GM18858 (cell line): ENCODE results near the gene QRICH1.
"Not testable (repeated sequence)": the region's sequence is repeated elsewhere in the genome, so short reads cannot be mapped to it uniquely, and the experiment has no call there.

Experiments used
- ATAC-seq: cut with Tn5 transposase; IDR thresholded peaks from one replicate; pipeline ENCODE4 v1.9.1; 2021; ENCODE audit not compliant: unreplicated experiment

Gene QRICH1

DNA sequence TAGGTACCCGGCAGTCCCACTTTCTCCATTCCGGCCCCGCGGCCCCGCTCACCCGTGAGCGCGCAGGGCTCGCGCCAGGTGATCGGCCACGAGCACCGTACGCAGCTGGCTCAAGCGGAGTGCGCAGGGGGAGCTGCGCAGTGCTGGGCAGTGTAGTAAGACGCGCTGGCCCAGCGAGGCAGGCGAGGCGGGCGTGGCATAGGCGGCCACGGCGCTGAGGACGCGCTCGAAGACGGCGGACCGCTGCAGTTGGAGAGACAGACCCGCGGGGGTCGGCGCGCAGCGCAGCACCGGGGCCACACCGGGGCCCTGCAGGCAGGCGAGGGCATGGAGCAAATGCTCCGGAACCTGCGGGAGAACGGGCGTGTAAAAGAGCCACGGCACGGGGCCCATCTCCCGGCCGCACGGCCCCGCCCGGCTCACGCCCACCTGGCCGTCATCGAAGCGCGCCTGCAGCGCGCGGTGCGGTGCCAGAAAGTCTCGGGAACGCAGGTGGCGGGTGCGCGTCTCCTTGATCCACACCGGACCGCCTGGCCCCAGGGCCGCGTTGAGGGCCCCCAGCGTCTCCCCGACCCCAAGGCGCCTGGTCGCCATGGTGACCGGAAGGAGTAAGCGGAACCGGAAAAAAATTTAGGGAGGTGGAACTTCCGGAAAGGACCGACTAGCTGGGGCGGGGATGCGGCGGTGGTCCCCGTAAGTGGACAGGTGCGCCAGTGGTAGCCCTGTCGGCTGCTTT lies 75.7 kb downstream of the QRICH1 start, which contains the start of gene DALRD3:
TSS of gene DALRD3 (minus strand) at position 610 of the 736 bp plus-strand sequence. CDS start at position 594, 16 bp downstream.
- ATAC-seq = no peak

- ATAC-seq = no peak
Observed at GRCh38 chr3:49017229-49017970, 76.5 kb downstream of the QRICH1 start.

DNA sequence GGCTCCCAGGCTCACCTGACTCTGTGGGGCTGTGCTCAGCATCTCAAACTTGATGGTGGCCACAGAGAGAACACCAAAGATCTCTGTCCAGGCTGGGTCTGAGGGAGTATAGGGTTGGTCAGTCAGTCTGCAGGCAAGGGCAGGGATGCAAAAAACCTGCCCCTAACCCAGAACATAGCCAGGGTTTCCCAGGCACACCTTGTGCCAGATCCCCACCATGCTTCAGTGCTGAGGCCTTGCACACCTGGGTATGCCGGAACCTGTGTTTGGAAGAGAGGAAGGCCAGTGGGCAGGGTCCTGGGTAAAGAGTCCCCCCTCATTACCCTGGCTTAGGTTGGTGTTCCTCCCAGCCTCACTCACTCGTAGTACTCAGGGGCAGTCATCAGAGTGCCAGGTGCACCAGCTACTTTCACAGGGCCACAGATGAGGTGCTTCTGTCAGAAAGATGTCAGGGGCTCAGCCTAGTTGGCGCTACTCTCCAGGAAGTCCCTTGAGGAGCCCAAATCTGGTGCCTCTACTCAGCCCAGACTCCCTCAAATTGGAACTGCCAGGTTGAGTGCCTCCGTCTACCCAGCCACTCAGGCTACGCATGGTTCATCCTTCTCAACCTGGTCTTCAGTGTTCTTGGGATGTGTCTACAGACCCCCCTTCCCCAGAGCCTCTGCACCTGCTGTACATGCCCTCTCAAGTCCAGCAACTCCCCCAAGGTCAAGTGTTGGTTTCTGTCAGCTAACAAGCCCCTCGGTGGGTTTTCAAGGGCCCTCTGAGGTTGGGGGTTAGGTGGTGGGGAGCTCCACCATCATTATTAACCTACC lies 77.2 kb downstream of the QRICH1 start:
- ATAC-seq = no peak

DNA sequence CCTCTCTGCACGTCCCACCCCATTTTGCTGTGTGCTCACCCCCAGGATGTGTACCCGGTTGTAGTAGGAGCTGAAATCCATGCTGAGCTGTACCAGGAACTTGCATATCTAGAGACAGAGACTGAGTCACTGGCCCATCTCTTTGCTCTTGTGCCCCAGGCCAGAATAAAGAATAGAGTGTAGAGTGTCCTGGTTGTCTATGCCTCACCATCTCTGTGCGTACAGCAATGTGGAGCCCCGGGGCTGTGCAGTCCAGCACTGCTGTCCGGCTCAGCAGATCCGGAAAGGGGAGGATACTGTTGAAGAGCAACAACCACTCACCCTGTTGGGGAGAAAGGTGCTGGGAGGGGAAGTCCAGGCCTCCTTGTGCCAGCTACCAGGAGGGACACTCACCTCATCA lies 78.1 kb downstream of the QRICH1 start:
- no peak for ATAC-seq

- no peak for ATAC-seq
Observed at GRCh38 chr3:49015072-49015471, 78.8 kb downstream of the QRICH1 start.

DNA sequence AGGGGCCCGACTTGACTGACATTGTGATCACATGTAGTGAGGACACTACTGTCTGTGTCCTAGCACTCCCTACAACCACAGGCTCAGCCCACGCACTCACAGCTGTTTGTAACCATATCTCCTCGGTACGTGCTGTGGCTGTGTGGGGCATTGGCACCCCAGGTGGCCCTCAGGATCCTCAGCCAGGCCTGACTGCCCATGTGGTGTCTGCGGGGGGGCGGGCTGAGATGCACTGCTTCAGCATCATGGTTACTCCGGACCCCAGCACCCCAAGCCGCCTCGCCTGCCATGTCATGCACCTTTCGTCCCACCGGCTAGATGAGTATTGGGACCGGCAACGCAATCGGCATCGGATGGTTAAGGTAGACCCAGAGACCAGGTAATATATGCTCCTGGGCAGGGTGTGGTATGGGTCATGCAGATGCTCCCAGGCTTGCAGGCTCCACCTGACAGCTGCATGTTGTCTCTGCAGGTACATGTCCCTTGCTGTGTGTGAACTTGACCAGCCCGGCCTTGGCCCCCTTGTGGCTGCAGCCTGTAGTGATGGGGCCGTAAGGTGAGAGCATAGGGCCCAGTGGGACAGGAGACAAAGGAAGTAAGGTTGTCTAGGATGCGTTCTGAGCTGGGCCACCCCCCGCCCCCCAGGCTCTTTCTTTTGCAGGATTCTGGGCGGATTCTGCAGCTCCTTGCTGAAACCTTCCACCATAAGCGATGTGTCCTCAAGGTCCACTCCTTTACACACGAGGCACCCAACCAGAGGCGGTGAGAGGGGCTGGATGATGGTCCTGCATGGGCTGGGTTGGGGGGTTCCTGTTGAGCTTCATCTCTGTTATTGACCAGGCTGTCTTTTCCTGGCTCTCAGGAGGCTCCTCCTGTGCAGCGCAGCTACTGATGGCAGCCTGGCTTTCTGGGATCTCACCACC lies 79.9 kb downstream of the QRICH1 start:
- no peak for ATAC-seq

DNA sequence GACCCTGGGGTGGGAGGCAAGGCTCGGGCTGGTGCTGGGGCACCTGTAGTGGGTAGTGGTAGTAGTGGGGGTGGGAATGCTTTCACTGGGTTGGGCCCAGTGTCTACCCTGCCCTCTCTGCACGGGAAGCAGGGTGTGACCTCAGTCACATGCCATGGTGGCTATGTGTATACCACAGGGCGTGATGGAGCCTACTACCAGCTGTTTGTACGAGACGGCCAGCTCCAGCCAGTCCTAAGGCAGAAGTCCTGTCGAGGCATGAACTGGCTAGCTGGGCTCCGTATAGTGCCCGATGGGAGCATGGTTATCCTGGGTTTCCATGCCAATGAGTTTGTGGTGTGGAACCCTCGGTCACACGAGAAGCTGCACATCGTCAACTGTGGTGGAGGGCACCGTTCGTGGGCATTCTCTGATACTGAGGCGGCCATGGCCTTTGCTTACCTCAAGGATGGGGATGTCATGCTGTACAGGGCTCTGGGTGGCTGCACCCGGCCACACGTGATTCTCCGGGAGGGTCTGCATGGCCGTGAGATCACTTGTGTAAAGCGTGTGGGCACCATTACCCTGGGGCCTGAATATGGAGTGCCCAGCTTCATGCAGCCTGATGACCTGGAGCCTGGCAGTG lies 80.6 kb downstream of the QRICH1 start:
- no peak for ATAC-seq

GRCh38 chr3:49012441-49013017 lies 81.3 kb downstream of the QRICH1 start:
- ATAC-seq = no peak

- no peak for ATAC-seq
Observed at GRCh38 chr3:49009396-49009795, 84.5 kb downstream of the QRICH1 start.

GRCh38 chr3:49008627-49009026 lies 85.2 kb downstream of the QRICH1 start:
- ATAC-seq = not testable (repeated sequence)

- ATAC-seq = peak; percentile 12
Observed at GRCh38 chr3:49007771-49008528, 85.9 kb downstream of the QRICH1 start.

- ATAC-seq = peak; percentile 71
Observed at GRCh38 chr3:49007068-49007770, 86.7 kb downstream of the QRICH1 start, which contains the start of gene WDR6. WDR6 (plus strand) TSS chr3:49007391; CDS start chr3:49007432, 41 bp downstream.

DNA sequence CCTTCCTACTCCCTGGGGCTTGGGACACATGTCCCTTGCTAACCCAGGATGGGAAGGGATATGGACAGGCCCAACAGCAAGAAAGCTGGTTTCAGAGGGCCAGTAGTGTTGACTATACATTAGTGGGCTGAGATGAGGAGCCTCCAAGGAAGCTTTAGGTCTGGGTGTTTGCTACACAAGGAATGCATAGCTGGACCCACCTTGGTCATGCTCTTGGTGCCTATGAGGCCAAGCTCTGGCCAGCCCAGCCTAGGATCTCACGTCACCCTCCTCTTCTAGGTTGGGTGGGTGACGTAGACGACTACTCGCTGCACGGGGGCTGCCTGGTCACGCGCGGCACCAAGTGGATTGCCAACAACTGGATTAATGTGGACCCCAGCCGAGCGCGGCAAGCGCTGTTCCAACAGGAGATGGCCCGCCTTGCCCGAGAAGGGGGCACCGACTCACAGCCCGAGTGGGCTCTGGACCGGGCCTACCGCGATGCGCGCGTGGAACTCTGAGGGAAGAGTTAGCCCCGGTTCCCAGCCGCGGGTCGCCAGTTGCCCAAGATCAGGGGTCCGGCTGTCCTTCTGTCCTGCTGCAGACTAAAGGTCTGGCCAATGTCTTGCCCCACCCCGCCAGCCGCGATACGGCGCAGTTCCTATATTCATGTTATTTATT lies 87.3 kb downstream of the QRICH1 start:
- no peak for ATAC-seq

GRCh38 chr3:49005998-49006397 lies 87.9 kb downstream of the QRICH1 start:
- ATAC-seq = no peak

GRCh38 chr3:49005303-49005680 lies 88.6 kb downstream of the QRICH1 start:
- no peak for ATAC-seq

- ATAC-seq = no peak
Observed at GRCh38 chr3:49004352-49005302, 89.2 kb downstream of the QRICH1 start.

DNA sequence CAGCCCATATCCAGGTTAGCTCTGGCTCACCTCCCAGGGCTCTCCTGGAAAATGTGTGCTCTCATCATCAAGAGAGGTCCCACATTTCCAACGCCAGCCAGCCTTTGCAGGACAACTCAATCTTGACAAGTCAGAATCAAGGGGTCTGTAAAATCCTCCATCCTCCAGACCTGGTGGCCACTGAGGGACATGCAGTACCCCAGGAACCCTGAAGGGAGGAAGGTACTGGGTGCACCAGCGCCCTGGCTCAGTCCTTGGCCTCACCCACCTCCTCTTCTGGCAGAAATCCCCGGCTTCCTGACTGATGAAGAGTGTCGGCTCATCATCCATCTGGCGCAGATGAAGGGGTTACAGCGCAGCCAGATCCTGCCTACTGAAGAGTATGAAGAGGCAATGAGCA lies 92.7 kb downstream of the QRICH1 start:
- no peak for ATAC-seq
